ENCODE measurements around the gene GMPPA.

GMPPA gene

DNA sequence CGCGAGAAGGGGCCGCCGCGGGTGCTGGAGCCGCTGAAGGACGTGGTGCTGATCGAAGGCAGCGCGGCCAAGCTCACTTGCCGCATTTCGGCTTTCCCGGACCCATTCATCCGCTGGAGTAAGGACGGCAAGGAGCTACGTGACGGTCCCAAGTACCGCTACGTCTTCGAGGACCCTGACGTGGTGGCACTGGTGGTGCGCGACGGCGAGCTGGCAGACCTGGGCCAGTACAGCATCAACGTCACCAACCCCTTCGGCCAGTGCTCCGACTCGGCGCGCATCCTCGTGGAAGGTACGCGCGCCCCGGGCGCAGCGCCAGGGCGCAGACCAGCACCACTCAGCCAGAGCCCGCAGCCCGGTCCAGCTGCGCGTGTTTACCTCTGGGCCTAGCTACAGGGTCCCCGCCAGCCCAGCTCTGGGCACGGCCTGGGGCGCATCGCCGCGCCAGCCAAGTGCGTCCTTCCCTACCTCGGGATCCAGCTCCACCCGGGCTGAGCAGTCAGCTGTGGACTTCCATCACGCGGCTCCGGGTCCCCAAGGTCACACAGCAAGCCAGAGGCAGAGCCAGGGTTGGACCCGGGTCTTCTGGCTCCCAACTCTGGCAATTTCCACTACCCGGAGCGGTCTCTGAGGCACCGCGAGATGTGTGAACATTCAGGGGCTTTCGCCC is 1.7 kb upstream of the GMPPA start:
- no peak for TF ChIP-seq POLR2A (IDR thresholded peaks at IDR 0.05; ENCODE audit: low read length)
- TF ChIP-seq GATA1 (IDR thresholded peaks at IDR 0.05; ENCODE audit: low read depth, low read length) = no peak
- peak; percentile 48 to 49 for DNase-seq

GRCh38 chr2:219497495-219498279 is 1.0 kb upstream of the GMPPA start:
- peak; percentile 75 to 78 for DNase-seq
- no peak for TF ChIP-seq POLR2A (IDR thresholded peaks at IDR 0.05; ENCODE audit: low read length)

DNA sequence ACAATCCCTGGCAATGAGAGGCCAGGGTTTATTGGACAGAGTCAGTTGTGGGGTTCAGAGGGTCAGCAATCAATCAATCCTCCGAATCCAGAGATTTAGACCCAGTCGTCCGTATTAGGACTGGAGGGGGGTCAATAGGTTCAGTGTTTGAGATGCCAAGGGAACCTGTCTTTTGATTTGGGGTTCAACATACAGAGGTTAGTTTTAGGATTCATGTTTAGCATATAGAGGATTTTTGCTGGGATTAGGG is 292 bp downstream of the GMPPA start:
- no peak for DNase-seq
- TF ChIP-seq GATA1 (IDR thresholded peaks at IDR 0.05; ENCODE audit: low read depth, low read length) = no peak
- TF ChIP-seq POLR2A (IDR thresholded peaks at IDR 0.05; ENCODE audit: low read length) = peak; percentile 12

DNA sequence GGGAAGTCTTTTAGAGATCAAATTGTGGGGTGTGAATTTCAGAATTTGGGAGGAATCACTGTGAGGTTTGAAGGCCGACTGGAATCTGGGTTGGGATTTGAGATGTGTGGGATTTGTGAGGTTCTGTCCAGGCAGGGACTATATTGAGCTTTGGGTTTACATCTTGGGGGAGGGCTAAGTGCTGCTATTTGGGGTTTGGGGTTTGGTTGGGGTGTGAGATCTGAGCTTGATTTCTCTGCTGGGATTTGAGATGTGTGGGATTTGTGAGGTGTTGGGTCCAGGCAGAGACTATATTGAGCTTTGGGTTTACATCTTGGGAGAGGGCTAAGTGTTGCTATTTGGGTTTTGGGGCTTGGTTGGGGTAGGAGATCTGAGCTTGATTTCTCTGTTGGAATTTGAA is 864 bp downstream of the GMPPA start:
- TF ChIP-seq POLR2A (IDR thresholded peaks at IDR 0.05; ENCODE audit: low read length) (no peak), GATA1 (IDR thresholded peaks at IDR 0.05; ENCODE audit: low read depth, low read length) (no peak)
- DNase-seq = no peak

DNA sequence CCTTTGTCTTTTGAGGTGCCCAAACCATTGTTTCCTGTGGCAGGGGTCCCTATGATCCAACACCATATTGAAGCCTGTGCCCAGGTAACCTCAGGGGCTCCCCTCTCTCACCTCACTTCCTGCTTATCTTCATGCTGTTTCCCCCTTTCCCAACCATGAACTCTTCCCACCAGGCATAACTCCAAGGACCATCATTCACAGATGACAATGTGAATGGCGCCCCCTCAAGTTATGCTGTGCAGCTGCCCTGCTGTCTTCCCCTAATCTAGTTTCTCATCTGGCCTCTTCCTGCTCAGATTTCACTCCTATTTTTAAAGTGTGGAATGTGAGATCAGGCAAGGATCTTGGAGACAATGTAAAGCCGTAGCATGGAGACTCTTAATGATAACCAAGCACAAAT is 1.4 kb downstream of the GMPPA start:
- TF ChIP-seq POLR2A (IDR thresholded peaks at IDR 0.05; ENCODE audit: low read length) (no peak), GATA1 (IDR thresholded peaks at IDR 0.05; ENCODE audit: low read depth, low read length) (no peak)
- DNase-seq = peak in 1 of 2 experiments; percentile 18

GRCh38 chr2:219501849-219502248 is 3.2 kb downstream of the GMPPA start:
- no peak for DNase-seq
- no peak for TF ChIP-seq POLR2A (IDR thresholded peaks at IDR 0.05; ENCODE audit: low read length)
- no peak for TF ChIP-seq GATA1 (IDR thresholded peaks at IDR 0.05; ENCODE audit: low read depth, low read length)

- TF ChIP-seq GATA1 (IDR thresholded peaks at IDR 0.05; ENCODE audit: low read depth, low read length) = no peak
- DNase-seq = no peak
These were observed 3.9 kb downstream of the GMPPA start for GRCh38 chr2:219502618-219503017.

- no peak for TF ChIP-seq GATA1 (IDR thresholded peaks at IDR 0.05; ENCODE audit: low read depth, low read length)
- no peak for TF ChIP-seq POLR2A (IDR thresholded peaks at IDR 0.05; ENCODE audit: low read length)
- no peak for DNase-seq
These were observed 6.9 kb downstream of the GMPPA start for GRCh38 chr2:219505585-219505984.

GRCh38 chr2:219506153-219506801 is 7.6 kb downstream of the GMPPA start:
- no peak for DNase-seq
- no peak for TF ChIP-seq GATA1 (IDR thresholded peaks at IDR 0.05; ENCODE audit: low read depth, low read length)
- TF ChIP-seq POLR2A (IDR thresholded peaks at IDR 0.05; ENCODE audit: low read length) = no peak

DNA sequence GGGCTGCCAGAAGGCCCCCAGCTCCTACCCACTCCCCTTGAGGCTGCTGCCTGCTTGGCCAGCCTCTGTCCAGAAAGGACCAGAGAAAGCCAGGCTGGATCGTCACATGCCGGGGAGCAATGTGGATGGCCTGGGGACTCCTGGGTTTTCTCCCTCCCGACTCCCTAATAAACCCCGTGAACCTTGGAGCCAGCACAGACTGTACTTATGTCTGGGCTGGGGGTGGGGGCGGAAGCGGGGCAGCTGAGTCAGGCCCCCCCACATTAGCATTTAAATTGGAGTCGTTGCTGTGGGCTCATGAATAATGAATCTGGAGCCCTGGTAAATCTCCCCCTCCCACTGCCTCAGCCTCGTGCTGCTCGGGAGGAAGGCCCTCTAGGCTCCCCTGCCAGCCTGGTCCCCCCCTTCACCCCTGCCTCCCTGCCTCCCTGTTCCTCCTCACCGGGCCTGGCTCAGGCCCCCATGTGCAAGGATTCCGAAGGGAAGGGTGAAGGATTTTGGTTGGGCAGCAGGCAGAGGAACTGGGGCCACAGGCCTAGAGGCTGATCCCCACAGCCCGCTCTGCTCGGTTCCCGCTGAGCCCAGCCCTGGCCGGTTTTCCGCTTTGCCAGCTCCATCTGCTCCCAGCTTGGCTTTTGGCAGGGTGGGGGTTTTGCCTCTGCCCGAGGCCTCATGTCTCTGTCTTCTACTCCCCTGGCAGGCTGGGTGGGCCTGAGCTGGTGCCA is 8.3 kb downstream of the GMPPA start:
- no peak for DNase-seq
- TF ChIP-seq POLR2A (IDR thresholded peaks at IDR 0.05; ENCODE audit: low read length) (no peak), GATA1 (IDR thresholded peaks at IDR 0.05; ENCODE audit: low read depth, low read length) (no peak)

- peak; percentile 46 to 48 for DNase-seq
- TF ChIP-seq POLR2A (IDR thresholded peaks at IDR 0.05; ENCODE audit: low read length) (no peak), GATA1 (IDR thresholded peaks at IDR 0.05; ENCODE audit: low read depth, low read length) (no peak)
These were observed 9.1 kb downstream of the GMPPA start for GRCh38 chr2:219507581-219508443.

GRCh38 chr2:219508444-219508734 is 9.7 kb downstream of the GMPPA start:
- no peak for DNase-seq
- no peak for TF ChIP-seq GATA1 (IDR thresholded peaks at IDR 0.05; ENCODE audit: low read depth, low read length)
- no peak for TF ChIP-seq POLR2A (IDR thresholded peaks at IDR 0.05; ENCODE audit: low read length)

GRCh38 chr2:219508971-219509779 is 10.5 kb downstream of the GMPPA start:
- DNase-seq = peak in 1 of 2 experiments; percentile 53

More at GRCh38 chr2:219508971-219509779, 10.5 kb downstream of the GMPPA start:
- TF ChIP-seq POLR2A (IDR thresholded peaks at IDR 0.05; ENCODE audit: low read length) = no peak
- no peak for TF ChIP-seq GATA1 (IDR thresholded peaks at IDR 0.05; ENCODE audit: low read depth, low read length)
